Cardiac muscle cell (in vitro differentiated cells and primary cell): ENCODE data around the gene TNIK. TPM values are rescaled to one million over a fixed set of nuclear protein-coding genes. Genes with fewer than 3 reads are reported as not detected.

Source experiments
- DNase-seq, 2 donors: peaks; one replicate each; pipeline versions ENCODE4 v3.0.0 to v3.0.0-alpha.2; 2010 to 2017; ENCODE audit warnings: low read depth in 1 of 2, low spot score in 1 of 2
- H3K27ac ChIP-seq: fragments of 200-600 bp; sonication (generic); 2 replicates; pipeline ENCODE4 v1.5.1; 2016
- H3K27me3 ChIP-seq: fragments of 200-600 bp; sonication (generic); 2 replicates; pipeline ENCODE4 v1.6.0; 2016; ENCODE audit warnings: control low read depth
- H3K36me3 ChIP-seq: fragments of 200-600 bp; sonication (generic); 2 replicates; pipeline ENCODE4 v1.5.1; 2016; ENCODE audit warnings: control low read depth
- H3K4me1 ChIP-seq: fragments of 200-600 bp; sonication (generic); 2 replicates; pipeline ENCODE4 v1.8.1; 2017; ENCODE audit warnings: low read depth, mild to moderate bottlenecking, mixed run types
- H3K4me3 ChIP-seq: fragments of 200-600 bp; sonication (generic); 2 replicates; pipeline ENCODE4 v1.5.1; 2016; ENCODE audit warnings: mild to moderate bottlenecking
- H3K9me3 ChIP-seq: fragments of 200-600 bp; sonication (generic); 2 replicates; pipeline ENCODE4 v1.5.1; 2017; ENCODE audit warnings: low read depth, mild to moderate bottlenecking, control low read depth
- polyA plus RNA-seq: library from polyadenylated mRNA; unstranded; fragments of >200 nt; fragmentation: Nextera tagmentation; extraction: Ambion mirVana; gene quantifications from 2 replicates; pipeline ENCODE4 v1.2.1, GENCODE V29; 2016
- total RNA-seq: library from RNA; depleted of rRNA; stranded (reverse); fragments of >200 nt; gene quantifications from 2 replicates; pipeline ENCODE4 v1.2.3, GENCODE V29; 2016
- TF ChIP-seq, protein P1 (sequence below): IDR thresholded peaks from 2 replicates; pipeline ENCODE4 v1.5.1; 2012; ENCODE audit warnings: low read depth, mild to moderate bottlenecking, low read length

Gene TNIK
- total and polyA plus RNA-seq, 2 experiments from 2014 or later, result 32.8 to 55.1 TPM

DNA sequence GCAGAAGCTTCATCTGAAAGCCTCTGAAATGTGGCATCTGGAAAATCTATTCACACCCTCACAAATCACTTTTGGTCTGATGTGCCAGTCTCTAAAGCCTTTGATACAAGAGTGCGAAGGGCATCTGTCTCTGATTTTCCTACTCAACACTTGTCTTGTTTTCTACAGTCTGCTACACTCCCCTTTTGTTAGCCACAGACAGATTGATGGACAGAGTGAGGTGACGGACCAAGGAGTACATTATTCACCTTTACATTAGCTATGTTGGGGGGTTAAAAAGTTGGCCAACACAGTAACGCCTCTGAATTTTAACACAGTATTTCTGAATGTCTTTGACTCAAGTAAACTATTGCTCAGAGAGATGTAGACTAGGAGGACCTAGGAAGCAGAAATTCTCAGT lies 63.1 kb downstream of the TNIK start:
- Histone ChIP-seq H3K27me3 (no peaks in the 10 kb centered on the region), H3K27ac (no peak overlapping the region), H3K9me3 (no peaks in the 10 kb centered on the region), H3K36me3 (no peaks in the 10 kb centered on the region), H3K4me1 (peaks cover 39% of the 10 kb centered on the region), H3K4me3 (no peak overlapping the region)
- TF ChIP-seq, protein P1, sequence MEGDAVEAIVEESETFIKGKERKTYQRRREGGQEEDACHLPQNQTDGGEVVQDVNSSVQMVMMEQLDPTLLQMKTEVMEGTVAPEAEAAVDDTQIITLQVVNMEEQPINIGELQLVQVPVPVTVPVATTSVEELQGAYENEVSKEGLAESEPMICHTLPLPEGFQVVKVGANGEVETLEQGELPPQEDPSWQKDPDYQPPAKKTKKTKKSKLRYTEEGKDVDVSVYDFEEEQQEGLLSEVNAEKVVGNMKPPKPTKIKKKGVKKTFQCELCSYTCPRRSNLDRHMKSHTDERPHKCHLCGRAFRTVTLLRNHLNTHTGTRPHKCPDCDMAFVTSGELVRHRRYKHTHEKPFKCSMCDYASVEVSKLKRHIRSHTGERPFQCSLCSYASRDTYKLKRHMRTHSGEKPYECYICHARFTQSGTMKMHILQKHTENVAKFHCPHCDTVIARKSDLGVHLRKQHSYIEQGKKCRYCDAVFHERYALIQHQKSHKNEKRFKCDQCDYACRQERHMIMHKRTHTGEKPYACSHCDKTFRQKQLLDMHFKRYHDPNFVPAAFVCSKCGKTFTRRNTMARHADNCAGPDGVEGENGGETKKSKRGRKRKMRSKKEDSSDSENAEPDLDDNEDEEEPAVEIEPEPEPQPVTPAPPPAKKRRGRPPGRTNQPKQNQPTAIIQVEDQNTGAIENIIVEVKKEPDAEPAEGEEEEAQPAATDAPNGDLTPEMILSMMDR, result no peak
- DNase-seq, result no peak

DNA sequence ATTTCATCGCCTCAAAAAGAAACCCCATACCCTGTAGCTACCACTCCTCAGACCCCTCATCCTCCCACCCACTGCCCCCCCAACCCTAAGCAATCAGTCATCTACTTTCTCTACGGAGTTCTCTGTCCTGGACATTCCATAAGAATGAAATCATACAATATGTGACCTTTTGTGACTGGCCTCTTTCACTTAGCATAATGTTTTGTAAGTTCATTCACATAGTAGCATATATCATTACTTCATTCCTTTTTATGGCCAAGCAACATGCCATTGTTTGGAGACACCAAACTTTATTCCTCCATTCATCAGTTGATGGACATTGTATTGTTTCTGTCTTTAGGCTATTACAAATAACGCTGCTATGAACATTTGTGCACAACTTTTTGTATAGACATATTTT lies 64.2 kb downstream of the TNIK start:
- H3K36me3 ChIP-seq, result no peaks in the 10 kb centered on the region
- peak in 1 of 2 donors; percentile 49 for DNase-seq
- TF ChIP-seq, protein P1, result no peak

DNA sequence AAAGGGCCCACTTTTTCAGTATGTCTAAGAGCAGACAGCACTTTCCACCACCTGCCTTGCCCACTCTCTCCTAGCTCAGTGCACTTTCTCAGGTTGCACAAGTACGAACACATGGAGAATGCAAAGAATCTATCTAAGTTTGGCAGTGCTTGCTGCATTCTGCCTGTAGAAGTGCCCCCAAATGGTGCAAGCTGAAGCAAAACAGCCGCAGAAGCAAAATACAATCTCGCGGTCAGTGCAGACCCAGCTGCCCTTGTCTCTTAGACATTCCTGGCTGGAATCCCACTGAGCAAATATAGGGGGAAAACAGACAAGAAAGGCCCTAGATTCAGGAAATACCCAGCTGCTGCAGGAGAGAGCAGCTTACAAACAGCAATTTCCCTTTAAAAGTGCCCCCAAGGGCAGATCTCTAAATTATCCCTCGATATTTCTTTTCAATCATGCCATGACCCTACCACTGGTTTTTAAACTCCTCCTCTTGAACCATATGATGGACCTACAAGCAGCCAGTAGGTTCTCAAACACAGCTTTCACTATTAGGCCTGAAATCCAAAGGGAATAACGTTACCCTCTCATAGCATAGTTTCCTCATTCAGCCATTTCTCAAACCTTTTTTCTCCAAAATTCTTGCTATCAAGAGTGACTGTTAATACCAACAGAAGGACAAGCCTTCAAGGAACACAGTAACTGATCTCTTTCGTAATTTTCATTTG lies 67.0 kb downstream of the TNIK start:
- Histone ChIP-seq H3K27me3 (no peaks in the 10 kb centered on the region), H3K36me3 (no peaks in the 10 kb centered on the region), H3K4me1 (peaks cover 42% of the 10 kb centered on the region), H3K9me3 (no peaks in the 10 kb centered on the region), H3K4me3 (no peak overlapping the region), H3K27ac (peak overlapping the region; percentile 89)
- peak; percentile 74 to 88 for DNase-seq
- TF ChIP-seq, protein P1, result no peak

More for the DNA sequence above, 64.2 kb downstream of the TNIK start:
- H3K9me3 ChIP-seq, result no peaks in the 10 kb centered on the region
- H3K27me3 ChIP-seq, result no peaks in the 10 kb centered on the region
- no peak overlapping the region for H3K27ac ChIP-seq
- no peak overlapping the region for H3K4me3 ChIP-seq
- peaks cover 39% of the 10 kb centered on the region for H3K4me1 ChIP-seq

DNA sequence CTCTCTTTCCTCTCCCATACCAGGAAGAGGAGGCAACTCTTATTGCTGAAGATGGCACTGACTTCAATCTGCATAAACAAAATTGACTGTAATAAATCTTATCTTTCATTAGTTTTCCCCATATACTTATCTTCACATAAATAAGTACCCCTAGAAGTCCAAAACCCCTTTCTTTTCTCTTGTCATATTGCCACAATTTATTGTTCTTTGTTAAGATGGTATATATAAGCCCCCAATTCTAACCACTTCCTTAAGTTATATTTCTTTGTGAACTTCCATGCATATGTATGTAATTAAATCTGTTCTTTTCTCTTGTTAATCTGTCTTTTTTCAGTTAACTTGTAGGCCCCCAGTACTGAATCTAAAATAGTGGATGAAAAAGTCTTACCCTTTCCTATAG lies 68.8 kb downstream of the TNIK start:
- H3K4me3 ChIP-seq, result no peak overlapping the region
- peaks cover 36% of the 10 kb centered on the region for H3K4me1 ChIP-seq
- no peaks in the 10 kb centered on the region for H3K9me3 ChIP-seq
- TF ChIP-seq, protein P1, result no peak
- no peaks in the 10 kb centered on the region for H3K27me3 ChIP-seq
- H3K27ac ChIP-seq, result no peak overlapping the region
- no peaks in the 10 kb centered on the region for H3K36me3 ChIP-seq
- no peak for DNase-seq

DNA sequence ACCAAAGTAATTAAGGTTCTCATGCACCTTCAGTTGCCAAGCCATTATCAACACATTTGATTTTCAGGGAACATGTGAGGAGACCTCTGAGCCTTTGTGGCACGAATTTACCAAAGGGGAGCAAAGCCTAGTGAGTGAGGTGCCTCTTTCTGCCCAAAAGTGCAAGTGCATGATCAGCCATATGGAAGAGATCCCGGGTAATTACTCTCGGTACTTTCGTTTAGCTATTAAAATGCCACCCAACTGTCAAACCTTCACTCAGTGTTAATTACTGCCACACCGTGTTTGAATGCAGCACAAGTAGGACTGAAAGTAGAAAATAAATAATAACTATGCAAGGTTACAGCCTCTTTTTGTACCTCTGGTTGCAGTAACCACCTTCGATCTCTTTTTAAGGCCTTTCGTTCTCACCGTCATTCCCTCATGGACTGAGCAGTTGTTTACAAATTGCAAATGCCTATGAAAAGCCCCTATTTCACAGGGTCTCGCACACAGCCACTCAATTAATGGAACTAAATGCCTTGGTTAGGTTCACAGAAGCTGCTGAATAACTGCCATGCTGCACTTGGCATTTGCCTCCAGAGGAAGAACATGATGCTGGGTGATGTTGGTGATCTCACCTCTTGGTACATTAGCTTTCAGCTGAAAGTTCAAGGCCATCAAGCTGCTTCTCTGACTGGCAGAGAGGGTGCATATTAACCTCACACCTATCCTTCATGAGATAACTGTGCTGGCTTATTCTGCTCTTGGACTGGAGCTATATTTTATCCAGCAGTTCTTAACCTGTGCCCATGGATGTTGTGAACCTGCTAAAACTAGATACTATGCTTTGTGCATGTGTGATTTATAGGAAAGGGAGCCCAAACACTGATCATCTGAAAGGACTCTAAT lies 69.9 kb downstream of the TNIK start:
- H3K4me1 ChIP-seq, result peaks cover 38% of the 10 kb centered on the region
- H3K4me3 ChIP-seq, result no peak overlapping the region
- H3K27ac ChIP-seq, result no peak overlapping the region
- H3K27me3 ChIP-seq, result no peaks in the 10 kb centered on the region
- no peaks in the 10 kb centered on the region for H3K9me3 ChIP-seq
- H3K36me3 ChIP-seq, result no peaks in the 10 kb centered on the region
- TF ChIP-seq, protein P1, result no peak
- no peak for DNase-seq
